NCI-H128 (cell line): ENCODE data around the gene HSPBAP1.

Experiments
- DNase-seq: peaks from one replicate; lab custom pipeline; 2025; ENCODE audit not compliant: unreplicated experiment; lab: John Stamatoyannopoulos, UW

HSPBAP1 gene

DNA sequence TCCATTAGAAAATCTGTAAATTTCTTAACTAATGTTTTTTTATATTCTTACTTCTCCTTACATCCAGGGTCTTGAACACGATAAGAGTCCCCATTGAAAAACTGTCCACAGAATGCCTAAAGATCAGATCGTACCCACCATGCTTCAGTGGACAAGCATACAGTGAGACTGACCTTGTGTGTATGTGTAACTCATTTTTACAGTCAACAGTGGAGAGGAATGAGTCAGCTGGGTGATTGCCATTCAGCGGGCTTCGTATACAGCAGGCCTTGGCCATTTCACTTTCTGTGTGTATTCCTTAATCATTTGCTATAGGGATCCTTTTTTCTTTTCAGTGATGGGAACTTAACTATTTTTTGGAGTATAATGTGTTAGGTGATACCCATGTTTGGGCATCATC is 102.4 kb downstream of the HSPBAP1 start:
- no peak for DNase-seq

- DNase-seq: no peak
Measured at GRCh38 chr3:122690096-122690495, 103.5 kb downstream of the HSPBAP1 start.
